ENCODE data around the gene ABTB2. TPM values are rescaled to one million over a fixed set of nuclear protein-coding genes. Genes with fewer than 3 reads are reported as not detected.

The ABTB2 gene
- polyA plus RNA-seq, 1 donor from 2014 or later = 0.68 TPM

- no peaks in the 10 kb centered on the region for H3K9me2 ChIP-seq (ENCODE audit: insufficient read depth, low read length)
- TF ChIP-seq MXI1 (conservative IDR thresholded peaks at IDR 0.05; ENCODE audit: poor library complexity, severe bottlenecking) = no peak
- no peak for TF ChIP-seq SMC3 (conservative IDR thresholded peaks at IDR 0.05; ENCODE audit: poor library complexity)
- TF ChIP-seq POLR2AphosphoS5 (IDR thresholded peaks at IDR 0.05) = no peak
- TF ChIP-seq RAD21 (conservative IDR thresholded peaks at IDR 0.05) = no peak
- no peak for TF ChIP-seq EP300 (conservative IDR thresholded peaks at IDR 0.05; ENCODE audit: poor library complexity, severe bottlenecking)
- TF ChIP-seq TAF1 (IDR thresholded peaks at IDR 0.05; ENCODE audit: low read depth) = no peak
- no peak for TF ChIP-seq CTCF (IDR thresholded peaks at IDR 0.05; ENCODE audit: poor library complexity, severe bottlenecking)
- no peak for TF ChIP-seq REST (IDR thresholded peaks at IDR 0.05; ENCODE audit: borderline replicate concordance)
- no peak for TF ChIP-seq EZH2 (IDR thresholded peaks at IDR 0.05; ENCODE audit: borderline replicate concordance, insufficient read depth, low read length, poor library complexity, severe bottlenecking)
Measured at GRCh38 chr11:34363363-34364084, 5.7 kb upstream of the ABTB2 start.

GRCh38 chr11:34360046-34360445 is 2.2 kb upstream of the ABTB2 start:
- no peak for TF ChIP-seq REST (IDR thresholded peaks at IDR 0.05; ENCODE audit: borderline replicate concordance)
- TF ChIP-seq POLR2AphosphoS5 (IDR thresholded peaks at IDR 0.05) = no peak
- TF ChIP-seq EZH2 (IDR thresholded peaks at IDR 0.05; ENCODE audit: borderline replicate concordance, insufficient read depth, low read length, poor library complexity, severe bottlenecking) = no peak
- no peak for TF ChIP-seq TAF1 (IDR thresholded peaks at IDR 0.05; ENCODE audit: low read depth)
- no peak for TF ChIP-seq RAD21 (conservative IDR thresholded peaks at IDR 0.05)
- no peak for TF ChIP-seq SMC3 (conservative IDR thresholded peaks at IDR 0.05; ENCODE audit: poor library complexity)
- no peak for TF ChIP-seq CTCF (IDR thresholded peaks at IDR 0.05; ENCODE audit: poor library complexity, severe bottlenecking)
- no peak for TF ChIP-seq EP300 (conservative IDR thresholded peaks at IDR 0.05; ENCODE audit: poor library complexity, severe bottlenecking)
- no peak for TF ChIP-seq MXI1 (conservative IDR thresholded peaks at IDR 0.05; ENCODE audit: poor library complexity, severe bottlenecking)

More at GRCh38 chr11:34363363-34364084, 5.7 kb upstream of the ABTB2 start:
- H3K4me3 ChIP-seq (ENCODE audit: low read length) = no peak overlapping the region
- H3K36me3 ChIP-seq (ENCODE audit: insufficient read depth, low read length) = no peaks in the 10 kb centered on the region
- no peaks in the 10 kb centered on the region for H3K79me2 ChIP-seq (replicated peaks; ENCODE audit: insufficient read depth, low read length)
- no peak overlapping the region for H3K4me2 ChIP-seq (ENCODE audit: low read length)
- H3K27ac ChIP-seq (ENCODE audit: low read length) = no peak overlapping the region
- H4K20me1 ChIP-seq (ENCODE audit: insufficient read depth) = no peaks in the 10 kb centered on the region
- no peaks in the 10 kb centered on the region for H3K27me3 ChIP-seq (ENCODE audit: insufficient read depth, low read depth, low read length)
- H3K9me3 ChIP-seq (ENCODE audit: low read length) = no peaks in the 10 kb centered on the region
- H3K9ac ChIP-seq (ENCODE audit: low read length) = no peak overlapping the region
- H2AFZ ChIP-seq (ENCODE audit: low read depth, low read length) = no peak overlapping the region
- no peaks in the 10 kb centered on the region for H3F3A ChIP-seq (ENCODE audit: insufficient read depth, low read length, poor library complexity, severe bottlenecking)

More at GRCh38 chr11:34360046-34360445, 2.2 kb upstream of the ABTB2 start:
- H3K4me2 ChIP-seq (ENCODE audit: low read length) = no peak overlapping the region
- no peaks in the 10 kb centered on the region for H3K9me3 ChIP-seq (ENCODE audit: low read length)
- no peaks in the 10 kb centered on the region for H3K79me2 ChIP-seq (replicated peaks; ENCODE audit: insufficient read depth, low read length)
- no peaks in the 10 kb centered on the region for H3K9me2 ChIP-seq (ENCODE audit: insufficient read depth, low read length)
- H3K27ac ChIP-seq (ENCODE audit: low read length) = no peak overlapping the region
- H2AFZ ChIP-seq (ENCODE audit: low read depth, low read length) = no peak overlapping the region
- no peaks in the 10 kb centered on the region for H3F3A ChIP-seq (ENCODE audit: insufficient read depth, low read length, poor library complexity, severe bottlenecking)
- H3K9ac ChIP-seq (ENCODE audit: low read length) = no peak overlapping the region
- no peaks in the 10 kb centered on the region for H3K36me3 ChIP-seq (ENCODE audit: insufficient read depth, low read length)
- no peaks in the 10 kb centered on the region for H4K20me1 ChIP-seq (ENCODE audit: insufficient read depth)
- no peak overlapping the region for H3K4me3 ChIP-seq (ENCODE audit: low read length)
- peaks cover 18% of the 10 kb centered on the region for H3K27me3 ChIP-seq (ENCODE audit: insufficient read depth, low read depth, low read length)

Measured in neural cell (in vitro differentiated cells).